Esophagus muscularis mucosa (tissue), 4 donors: Measurements from ENCODE around the gene GDF9.

Source experiments
- CTCF ChIP-seq, 3 experiments: fragments of 200-600 bp in 2 of 3; fragments of 450-650 bp in 1 of 3; sonication (generic) in 2 of 3; IDR thresholded peaks; one replicate each; pipeline ENCODE4 v1.5.1; 2017 to 2019; ENCODE audit warnings: antibody characterized with exemption in 3 of 3, mild to moderate bottlenecking in 2 of 3, moderate library complexity in 1 of 3
- EP300 ChIP-seq: sonication (generic); formaldehyde crosslinking; IDR thresholded peaks from one replicate; pipeline ENCODE4 v1.6.1; 2017; ENCODE audit warnings: antibody characterized with exemption
- POLR2A ChIP-seq: fragments of 450-650 bp; IDR thresholded peaks from one replicate; pipeline ENCODE4 v1.6.1; 2017; ENCODE audit warnings: antibody characterized with exemption, moderate library complexity, mild to moderate bottlenecking, low read depth
- POLR2AphosphoS5 ChIP-seq, 2 donors: sonication (generic); formaldehyde crosslinking; IDR thresholded peaks; one replicate each; pipeline ENCODE4 v1.6.1; 2017; ENCODE audit warnings: antibody characterized with exemption in 2 of 2

- TF ChIP-seq POLR2A = no peak
- no peak for TF ChIP-seq CTCF (IDR thresholded peaks at IDR 0.05)
- TF ChIP-seq EP300 = no peak
- TF ChIP-seq POLR2AphosphoS5 (IDR thresholded peaks at IDR 0.05) = no peak
Observed at GRCh38 chr5:132825033-132825833, 41.0 kb downstream of the GDF9 start.
